NCI-H2171 (cell line): ENCODE results near the gene SFTPB.

Source experiments
- DNase-seq: peaks from one replicate; lab custom pipeline; 2025; lab: John Stamatoyannopoulos, UW

SFTPB gene

GRCh38 chr2:85611705-85612587 lies 56.1 kb downstream of the SFTPB start, which contains the start of gene C2orf68:
Gene C2orf68, minus strand, starts transcription at chr2:85612066. Its CDS starts 82 bp downstream, at chr2:85611984.
- peak; percentile 89 for DNase-seq

DNA sequence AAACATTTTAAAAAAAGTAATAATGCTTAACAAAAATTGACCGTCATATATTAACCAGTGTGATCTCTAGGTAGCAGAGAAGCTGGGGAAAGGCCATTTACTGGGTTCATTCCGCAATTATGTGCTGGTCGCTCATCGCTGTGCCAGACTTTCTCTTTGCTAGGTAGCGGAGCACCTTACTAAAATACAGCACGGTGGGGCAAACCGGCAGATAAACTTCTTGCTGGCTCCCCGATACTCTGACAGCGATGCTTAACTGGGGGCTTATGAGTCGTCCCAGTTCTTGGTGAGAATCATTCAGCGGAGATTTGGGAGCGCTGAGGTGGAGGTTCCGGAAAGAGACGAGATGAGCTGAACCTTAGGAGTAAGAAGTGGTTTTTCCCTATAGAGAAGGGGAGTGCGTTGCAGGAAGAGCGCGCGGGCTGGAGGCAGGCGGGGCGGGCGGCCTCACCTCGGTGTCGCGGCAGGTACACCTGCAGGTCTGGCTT lies 56.7 kb downstream of the SFTPB start:
- no peak for DNase-seq
